Adrenal gland (tissue), 5 donors: ENCODE results near the gene MBNL1.

Source experiments
- CTCF ChIP-seq, 6 experiments: fragments of 450-650 bp in 4 of 6; fragments of 200-600 bp in 2 of 6; sonication (generic) in 1 of 6; IDR thresholded peaks; 1 replicate in 5 of 6; 2 replicates in 1 of 6; pipeline versions ENCODE4 v1.5.1 to v1.8.0; 2016 to 2021; ENCODE audit warnings: antibody characterized with exemption in 6 of 6, mild to moderate bottlenecking in 2 of 6, moderate library complexity in 1 of 6
- POLR2A ChIP-seq, 2 donors: fragments of 450-650 bp; IDR thresholded peaks; one replicate each; pipeline ENCODE4 v1.6.1; 2017; ENCODE audit warnings: antibody characterized with exemption in 2 of 2, mild to moderate bottlenecking in 2 of 2, moderate library complexity in 1 of 2
- donor health status: DM: no; HTN: no; CAD: no.

DNA sequence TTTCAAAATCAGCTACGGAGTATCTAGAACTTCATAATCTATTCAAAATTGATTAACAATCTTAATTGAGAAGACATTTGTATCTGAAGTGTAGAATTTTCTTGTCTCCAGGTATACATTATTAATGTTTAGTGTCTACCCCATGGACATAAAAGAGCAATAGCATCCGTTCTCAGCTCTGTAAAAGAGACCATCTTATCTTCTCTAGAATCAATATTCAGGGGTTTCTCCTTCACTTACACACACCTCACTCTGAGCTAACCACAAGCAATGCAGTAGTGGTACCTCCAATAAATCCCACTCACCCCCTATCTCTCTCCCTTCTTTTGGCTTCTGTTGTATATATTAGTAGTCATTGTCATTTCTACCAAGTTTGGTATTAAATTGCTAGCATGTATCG, 16.2 kb downstream of the MBNL1 start:
- TF ChIP-seq POLR2A (IDR thresholded peaks at IDR 0.05) (no peak), CTCF (IDR thresholded peaks at IDR 0.05) (no peak)
